WTC11 (cell line): ENCODE results near the gene SH3GLB2. TPM values are rescaled to one million over a fixed set of nuclear protein-coding genes. Genes with fewer than 3 reads are reported as not detected.

Source experiments
- ATAC-seq: fragments of 200-7000 bp; cut with Tn5 transposase; 2 replicates; pipeline ENCODE4 v1.10.0; 2021; ENCODE audit warnings: mild to moderate bottlenecking, moderate library complexity
- CTCF ChIA-PET: fragments of 300-600 bp; sonication (Branson Sonifier 250); formaldehyde crosslinking; loops from one replicate; lab custom pipeline; 2021; ENCODE audit warnings: antibody characterized with exemption; lab: Charles Lee
- POLR2A ChIA-PET: fragments of 350-600 bp; sonication (Branson Sonifier 250); formaldehyde crosslinking; loops from one replicate; lab custom pipeline; 2021; ENCODE audit warnings: antibody characterized with exemption; lab: Charles Lee
- DNase-seq: peaks from one replicate; pipeline ENCODE4 v3.0.0; 2021; ENCODE audit warnings: low spot score
- H3K27ac Mint-ChIP-seq: 2 replicates; pipeline ENCODE4 v1.8.0; 2021; ENCODE audit warnings: mixed read lengths
- H3K27me3 Mint-ChIP-seq: 2 replicates; pipeline ENCODE4 v1.8.0; 2021; ENCODE audit warnings: low read depth, mild to moderate bottlenecking, moderate library complexity, mixed read lengths
- H3K36me3 Mint-ChIP-seq: 2 replicates; pipeline ENCODE4 v1.8.0; 2021; ENCODE audit warnings: mixed read lengths
- H3K4me1 Mint-ChIP-seq: 2 replicates; pipeline ENCODE4 v1.8.0; 2022; ENCODE audit warnings: mixed read lengths
- H3K4me3 Mint-ChIP-seq: 2 replicates; pipeline ENCODE4 v1.8.0; 2021; ENCODE audit warnings: mild to moderate bottlenecking, moderate library complexity, mixed read lengths
- H3K9me3 Mint-ChIP-seq: 2 replicates; pipeline ENCODE4 v1.8.0; 2021; ENCODE audit warnings: mixed read lengths
- AR ChIP-seq: fragments of 250-450 bp; sonication (Bioruptor Pico); IDR thresholded peaks from 2 replicates; pipeline ENCODE4 v1.9.0; 2021; ENCODE audit warnings: mild to moderate bottlenecking
- E2F1 ChIP-seq: sonication (generic); formaldehyde crosslinking; IDR thresholded peaks from 2 replicates; pipeline ENCODE4 v1.8.0; 2022; ENCODE audit warnings: mild to moderate bottlenecking, missing genetic modification reagents
- E2F4 ChIP-seq: sonication (generic); formaldehyde crosslinking; IDR thresholded peaks from 2 replicates; pipeline ENCODE4 v1.8.1; 2022; ENCODE audit warnings: low read depth, mild to moderate bottlenecking, moderate library complexity, missing genetic modification reagents, borderline replicate concordance
- ERG ChIP-seq: fragments of 250-450 bp; sonication (Bioruptor Pico); IDR thresholded peaks from 2 replicates; pipeline ENCODE4 v1.8.0; 2021; ENCODE audit warnings: mild to moderate bottlenecking
- ETV6 ChIP-seq: sonication (generic); formaldehyde crosslinking; IDR thresholded peaks from 2 replicates; pipeline ENCODE4 v1.8.1; 2022; ENCODE audit warnings: mild to moderate bottlenecking, missing genetic modification reagents
- GABPB1 ChIP-seq: sonication (generic); formaldehyde crosslinking; IDR thresholded peaks from 2 replicates; pipeline ENCODE4 v1.8.1; 2023; ENCODE audit warnings: mild to moderate bottlenecking, missing genetic modification reagents
- GRHL2 ChIP-seq: fragments of 250-450 bp; sonication (Bioruptor Pico); IDR thresholded peaks from 2 replicates; pipeline ENCODE4 v1.8.0; 2022; ENCODE audit warnings: mild to moderate bottlenecking, moderate library complexity; ENCODE audit not compliant: insufficient replicate concordance, severe bottlenecking
- HMGXB4 ChIP-seq: sonication (generic); formaldehyde crosslinking; IDR thresholded peaks from 2 replicates; pipeline ENCODE4 v1.8.1; 2023; ENCODE audit warnings: mild to moderate bottlenecking, moderate library complexity, missing genetic modification reagents
- NFATC4 ChIP-seq: fragments of 250-450 bp; sonication (Bioruptor Pico); IDR thresholded peaks from 2 replicates; pipeline ENCODE4 v1.9.0; 2021; ENCODE audit warnings: mild to moderate bottlenecking
- SOX15 ChIP-seq: fragments of 250-450 bp; sonication (Bioruptor Pico); IDR thresholded peaks from 2 replicates; pipeline ENCODE4 v1.9.0; 2021; ENCODE audit warnings: mild to moderate bottlenecking
- ZBTB21 ChIP-seq: sonication (generic); formaldehyde crosslinking; IDR thresholded peaks from 2 replicates; pipeline ENCODE4 v1.8.1; 2023; ENCODE audit warnings: mild to moderate bottlenecking, missing genetic modification reagents, borderline replicate concordance
- ZNF219 ChIP-seq: sonication (generic); formaldehyde crosslinking; IDR thresholded peaks from 2 replicates; pipeline ENCODE4 v1.8.0; 2023; ENCODE audit warnings: missing genetic modification reagents, mild to moderate bottlenecking, borderline replicate concordance
- ZNF232 ChIP-seq: sonication (generic); formaldehyde crosslinking; IDR thresholded peaks from 2 replicates; pipeline ENCODE4 v1.8.0; 2022; ENCODE audit warnings: mild to moderate bottlenecking, missing genetic modification reagents
- ZNF281 ChIP-seq: sonication (generic); formaldehyde crosslinking; IDR thresholded peaks from 2 replicates; pipeline ENCODE4 v1.8.0; 2023; ENCODE audit warnings: mild to moderate bottlenecking, missing genetic modification reagents
- ZNF423 ChIP-seq: fragments of 250-450 bp; sonication (Bioruptor Pico); IDR thresholded peaks from 2 replicates; pipeline ENCODE4 v2.1.2; 2022; ENCODE audit warnings: mild to moderate bottlenecking, moderate library complexity
- ZNF425 ChIP-seq: fragments of 250-450 bp; sonication (Bioruptor Pico); conservative IDR thresholded peaks from 2 replicates; pipeline ENCODE4 v1.9.0; 2021; ENCODE audit warnings: mild to moderate bottlenecking
- total RNA-seq: library from RNA; stranded (reverse); gene quantifications from 3 replicates; pipeline ENCODE4 v1.2.3, GENCODE V29; 2021
- TF ChIP-seq, protein P1 (sequence below): sonication (generic); formaldehyde crosslinking; IDR thresholded peaks from 2 replicates; pipeline ENCODE4 v1.8.0; 2022; ENCODE audit warnings: mild to moderate bottlenecking, missing genetic modification reagents

The SH3GLB2 gene
- total RNA-seq, 1 experiment from 2014 or later, result 59.7 TPM

DNA sequence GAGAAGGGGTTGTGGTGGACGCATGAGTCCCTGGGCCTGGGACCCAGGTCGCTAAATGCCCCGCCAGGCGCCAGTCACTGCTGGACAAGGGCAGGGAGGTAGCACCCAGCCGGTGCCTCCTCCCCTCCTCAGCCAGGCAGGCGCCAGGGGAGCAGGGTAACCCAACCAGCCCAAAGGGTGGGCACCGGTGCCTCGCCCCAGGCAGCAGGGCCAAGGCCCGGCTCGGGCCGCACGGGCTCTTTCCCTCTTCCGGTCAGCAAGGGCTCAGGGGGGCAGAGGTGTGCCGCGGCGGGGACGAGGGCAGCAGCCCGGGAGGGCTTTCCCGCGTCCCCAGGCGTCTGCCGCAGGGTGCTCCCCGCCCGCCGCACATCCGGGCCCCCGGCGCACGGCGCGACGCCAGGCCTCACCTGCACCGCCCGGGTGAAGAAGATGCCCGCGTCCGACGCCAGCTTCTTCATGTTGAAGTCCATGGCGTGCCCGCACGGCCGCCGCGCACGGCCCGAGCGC is 393 bp downstream of the SH3GLB2 start:
- ChIA-PET POLR2A (interaction anchor here (0.6 kb wide), 1 partner anchor 198 kb away, joined by 4 read pairs; the partner anchor contains the start of gene SPOUT1), CTCF (interaction anchor here (0.5 to 2.2 kb wide), 60 partner anchors 9 to 859 kb away, joined by 3 to 28 read pairs (median 5); partner anchors contain the start of genes CRAT, DOLPP1, ENDOG and GOLGA2)
- H3K4me3 Mint-ChIP-seq, result peak overlapping the region; percentile 83
- DNase-seq, result no peak
- peak; percentile 10 for ATAC-seq
- no peak overlapping the region for H3K27ac Mint-ChIP-seq
- peaks cover 27% of the 10 kb centered on the region for H3K4me1 Mint-ChIP-seq
- no peaks in the 10 kb centered on the region for H3K36me3 Mint-ChIP-seq
- H3K9me3 Mint-ChIP-seq, result no peaks in the 10 kb centered on the region
- no peaks in the 10 kb centered on the region for H3K27me3 Mint-ChIP-seq
- TF ChIP-seq SOX15, result no peak
- 0 out of 2 replicates have a peak, but pooled peaks have one; percentile 59 for TF ChIP-seq ETV6
- no peak for TF ChIP-seq ZNF219 (CRISPR knock-in tag)
- no peak for TF ChIP-seq E2F1
- TF ChIP-seq NFATC4, result no peak
- TF ChIP-seq, protein P1, sequence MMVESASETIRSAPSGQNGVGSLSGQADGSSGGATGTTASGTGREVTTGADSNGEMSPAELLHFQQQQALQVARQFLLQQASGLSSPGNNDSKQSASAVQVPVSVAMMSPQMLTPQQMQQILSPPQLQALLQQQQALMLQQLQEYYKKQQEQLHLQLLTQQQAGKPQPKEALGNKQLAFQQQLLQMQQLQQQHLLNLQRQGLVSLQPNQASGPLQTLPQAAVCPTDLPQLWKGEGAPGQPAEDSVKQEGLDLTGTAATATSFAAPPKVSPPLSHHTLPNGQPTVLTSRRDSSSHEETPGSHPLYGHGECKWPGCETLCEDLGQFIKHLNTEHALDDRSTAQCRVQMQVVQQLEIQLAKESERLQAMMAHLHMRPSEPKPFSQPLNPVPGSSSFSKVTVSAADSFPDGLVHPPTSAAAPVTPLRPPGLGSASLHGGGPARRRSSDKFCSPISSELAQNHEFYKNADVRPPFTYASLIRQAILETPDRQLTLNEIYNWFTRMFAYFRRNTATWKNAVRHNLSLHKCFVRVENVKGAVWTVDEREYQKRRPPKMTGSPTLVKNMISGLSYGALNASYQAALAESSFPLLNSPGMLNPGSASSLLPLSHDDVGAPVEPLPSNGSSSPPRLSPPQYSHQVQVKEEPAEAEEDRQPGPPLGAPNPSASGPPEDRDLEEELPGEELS, result peak; percentile 25; the same call in 1 of the 2 replicates
- TF ChIP-seq E2F4 (CRISPR knock-in tag), result no peak
- no peak for TF ChIP-seq ZBTB21 (CRISPR knock-in tag)
- TF ChIP-seq AR, result no peak
- peak; percentile 46; the same call in 1 of the 2 replicates for TF ChIP-seq HMGXB4 (CRISPR knock-in tag)
- no peak for TF ChIP-seq ZNF232 (CRISPR knock-in tag)
- no peak for TF ChIP-seq GRHL2 (CRISPR knock-in tag)
- no peak for TF ChIP-seq ERG (CRISPR knock-in tag)
- TF ChIP-seq ZNF281, result no peak
- TF ChIP-seq ZNF425 (CRISPR knock-in tag), result no peak
- no peak for TF ChIP-seq ZNF423
- TF ChIP-seq GABPB1 (CRISPR knock-in tag), result no peak
